ENCODE data around the gene CDH26. TPM values are rescaled to one million over a fixed set of nuclear protein-coding genes. Genes with fewer than 3 reads are reported as not detected.

The CDH26 gene
- polyA plus RNA-seq, 3 donors: 1.3 to 3.0 (median 2.0) TPM

GRCh38 chr20:60058879-60059278 lies 100.7 kb downstream of the CDH26 start:
- no peak for TF ChIP-seq CTCF (IDR thresholded peaks at IDR 0.05)
- H3K4me1 ChIP-seq (ENCODE audit: control insufficient read depth in 1 of 2, insufficient read depth in 2 of 2, low read length in 2 of 2): peaks cover 67 to 71% of the 10 kb centered on the region in 2 donors
- H3K4me3 ChIP-seq (replicated peaks in 1 of 3; ENCODE audit: low read depth in 2 of 3, low read length in 3 of 3): peak overlapping the region in 2 of 3 experiments; percentile 26 to 65
- no peaks in the 10 kb centered on the region for H3K36me3 ChIP-seq (replicated peaks in 1 of 2; ENCODE audit: control insufficient read depth in 1 of 2, insufficient read depth in 2 of 2, low read length in 2 of 2)
- H3K9me3 ChIP-seq (replicated peaks in 1 of 2; ENCODE audit: control insufficient read depth in 1 of 2, insufficient read depth in 1 of 2, low read length in 2 of 2): no peaks in the 10 kb centered on the region
- Mint-ChIP-seq H3K4me3 (peak overlapping the region; percentile 68 to 85), H3K27me3 (ENCODE audit: low read depth in 3 of 3) (no peaks in the 10 kb centered on the region), H3K9me3 (no peaks in the 10 kb centered on the region), H3K36me3 (peaks cover 2 to 4% of the 10 kb centered on the region in 2 donors), H3K4me1 (peaks cover 71% of the 10 kb centered on the region), H3K27ac (peak overlapping the region; percentile 96 to 100 (median 99))
- H3K27ac ChIP-seq (ENCODE audit: low read depth in 1 of 2, low read length in 2 of 2): peak overlapping the region; percentile 90 to 97
- intact Hi-C loops (cut with micrococcal nuclease): loop anchor here (2.0 to 10.0 kb wide), 10 partner anchors 38 to 206 kb away; partner anchors contain the start of genes FAM217B (in 1 of the 2) and PPP1R3D (in 1 of the 2)
- H3K27me3 ChIP-seq (ENCODE audit: control insufficient read depth in 2 of 2, insufficient read depth in 2 of 2, low read length in 2 of 2): no peaks in the 10 kb centered on the region
- H2AFZ ChIP-seq (ENCODE audit: insufficient read depth, low read depth, low read length, poor library complexity, severe bottlenecking): peak overlapping the region; percentile 80
- H4K20me1 ChIP-seq (ENCODE audit: insufficient read depth, low read length): no peaks in the 10 kb centered on the region
- DNase-seq: no peak
- peaks cover 51% of the 10 kb centered on the region for H3K79me2 ChIP-seq (ENCODE audit: insufficient read depth, low read length)
- WGBS (ENCODE audit: insufficient coverage): 0% methylated on average over 4 of the region's 9 CpGs
- peak overlapping the region; percentile 86 for H3K9ac ChIP-seq (ENCODE audit: insufficient read depth, low read length, poor library complexity, severe bottlenecking)
- peak overlapping the region; percentile 64 for H3K4me2 ChIP-seq (replicated peaks; ENCODE audit: extremely low read depth, low read length, poor library complexity, severe bottlenecking)

- Mint-ChIP-seq H3K27ac (peak overlapping the region; percentile 2 to 85 (median 71)), H3K4me1 (peaks cover 61% of the 10 kb centered on the region), H3K4me3 (peak overlapping the region in 1 of 2 donors; percentile 2), H3K27me3 (ENCODE audit: low read depth in 3 of 3) (no peaks in the 10 kb centered on the region), H3K36me3 (peaks cover 2 to 8% of the 10 kb centered on the region in 2 donors), H3K9me3 (no peaks in the 10 kb centered on the region)
- Histone ChIP-seq H3K4me3 (replicated peaks in 1 of 3; ENCODE audit: low read depth in 2 of 3, low read length in 3 of 3) (peak overlapping the region in 1 of 3 experiments; percentile 33), H4K20me1 (ENCODE audit: insufficient read depth, low read length) (no peaks in the 10 kb centered on the region), H2AFZ (ENCODE audit: insufficient read depth, low read depth, low read length, poor library complexity, severe bottlenecking) (peak overlapping the region; percentile 14), H3K27me3 (ENCODE audit: control insufficient read depth in 2 of 2, insufficient read depth in 2 of 2, low read length in 2 of 2) (no peaks in the 10 kb centered on the region), H3K4me1 (ENCODE audit: control insufficient read depth in 1 of 2, insufficient read depth in 2 of 2, low read length in 2 of 2) (peaks cover 57 to 59% of the 10 kb centered on the region in 2 donors), H3K4me2 (replicated peaks; ENCODE audit: extremely low read depth, low read length, poor library complexity, severe bottlenecking) (peak overlapping the region; percentile 8), H3K9ac (ENCODE audit: insufficient read depth, low read length, poor library complexity, severe bottlenecking) (no peak overlapping the region), H3K27ac (ENCODE audit: low read depth in 1 of 2, low read length in 2 of 2) (peak overlapping the region; percentile 1 to 69), H3K79me2 (ENCODE audit: insufficient read depth, low read length) (peaks cover 61% of the 10 kb centered on the region), H3K36me3 (replicated peaks in 1 of 2; ENCODE audit: control insufficient read depth in 1 of 2, insufficient read depth in 2 of 2, low read length in 2 of 2) (no peaks in the 10 kb centered on the region), H3K9me3 (replicated peaks in 1 of 2; ENCODE audit: control insufficient read depth in 1 of 2, insufficient read depth in 1 of 2, low read length in 2 of 2) (no peaks in the 10 kb centered on the region)
- no peak for TF ChIP-seq CTCF (IDR thresholded peaks at IDR 0.05)
- DNase-seq: no peak
- WGBS (ENCODE audit: insufficient coverage): 68% methylated on average over 13 of the region's 13 CpGs
- intact Hi-C loops (cut with micrococcal nuclease): no loop called here
Observed at GRCh38 chr20:60060006-60060557, 101.9 kb downstream of the CDH26 start.
